NCI-H2171 treated with DMSO at 0.1 percent for 48 hours (cell line): Measurements from ENCODE around the gene SLC2A10.
"Not testable (repeated sequence)": the region's sequence is repeated elsewhere in the genome, so short reads cannot be mapped to it uniquely, and the experiment has no call there.

Experiments
- DNase-seq: peaks from one replicate; lab custom pipeline; 2025; lab: John Stamatoyannopoulos, UW

The SLC2A10 gene

GRCh38 chr20:46709459-46710152 lies at the start of gene SLC2A10:
Gene SLC2A10 (plus strand): TSS chr20:46709649. CDS start chr20:46709737, 88 bp downstream.
- DNase-seq = no peak

DNA sequence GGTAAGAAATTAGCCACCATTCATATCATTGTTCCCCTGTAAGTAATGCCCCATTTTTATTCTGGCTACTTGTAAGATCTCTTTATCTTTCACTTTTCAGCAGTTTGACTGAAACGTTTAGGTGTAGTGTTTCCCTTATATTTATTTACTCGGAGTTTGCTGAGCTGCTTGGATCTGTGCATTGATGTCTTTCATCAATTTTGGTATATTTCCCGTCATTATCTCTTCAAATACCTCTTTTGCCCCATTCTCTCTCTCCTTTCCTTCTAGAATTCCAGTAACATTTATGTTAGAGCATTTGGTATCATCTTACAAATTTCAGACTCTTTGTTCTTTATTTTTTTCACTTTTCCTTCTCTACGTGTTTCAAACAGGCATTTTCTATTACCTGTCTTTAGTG lies 49.0 kb upstream of the SLC2A10 start:
- no peak for DNase-seq

GRCh38 chr20:46661659-46662058 lies 47.8 kb upstream of the SLC2A10 start:
- DNase-seq = no peak

- DNase-seq = no peak
Observed at GRCh38 chr20:46663531-46663930, 45.9 kb upstream of the SLC2A10 start.

DNA sequence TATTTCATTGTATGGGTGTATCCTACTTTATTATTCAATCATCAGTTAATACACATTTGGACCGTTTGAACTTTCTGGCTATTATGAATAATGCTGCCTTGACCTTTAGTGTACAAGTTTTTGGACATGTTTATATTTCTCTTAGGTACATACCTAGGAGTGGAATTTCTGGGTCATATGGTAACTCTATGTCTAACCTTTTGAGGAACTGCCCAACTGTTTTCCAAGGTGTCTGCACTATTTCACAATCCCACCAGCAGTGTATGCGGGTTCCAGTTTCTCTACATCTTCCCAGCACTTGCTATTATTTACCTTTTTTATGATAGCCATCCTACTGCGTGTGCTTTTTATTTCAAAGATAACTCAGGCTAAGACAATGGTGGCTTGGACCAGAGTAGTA lies 43.8 kb upstream of the SLC2A10 start:
- DNase-seq = no peak

GRCh38 chr20:46666306-46666705 lies 43.1 kb upstream of the SLC2A10 start:
- no peak for DNase-seq

GRCh38 chr20:46666818-46667515 lies 42.5 kb upstream of the SLC2A10 start:
- no peak for DNase-seq

DNA sequence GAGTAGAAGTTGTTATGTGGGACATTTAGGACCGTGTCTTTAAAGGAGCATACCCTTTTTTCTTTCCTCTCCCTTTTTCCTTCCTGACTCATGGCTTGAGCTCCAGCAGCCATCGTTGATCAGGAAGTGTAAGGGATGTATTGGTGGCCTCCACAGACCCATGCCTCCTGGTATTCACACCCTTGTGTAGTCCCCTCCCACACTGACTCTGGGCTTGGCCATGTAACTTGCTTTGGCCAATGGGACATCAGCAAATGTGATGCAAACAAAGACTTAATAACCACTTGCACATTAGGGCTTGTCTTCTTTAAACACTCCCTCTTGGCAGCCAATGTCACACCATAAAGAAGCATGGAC lies 39.2 kb upstream of the SLC2A10 start:
- DNase-seq = no peak

DNA sequence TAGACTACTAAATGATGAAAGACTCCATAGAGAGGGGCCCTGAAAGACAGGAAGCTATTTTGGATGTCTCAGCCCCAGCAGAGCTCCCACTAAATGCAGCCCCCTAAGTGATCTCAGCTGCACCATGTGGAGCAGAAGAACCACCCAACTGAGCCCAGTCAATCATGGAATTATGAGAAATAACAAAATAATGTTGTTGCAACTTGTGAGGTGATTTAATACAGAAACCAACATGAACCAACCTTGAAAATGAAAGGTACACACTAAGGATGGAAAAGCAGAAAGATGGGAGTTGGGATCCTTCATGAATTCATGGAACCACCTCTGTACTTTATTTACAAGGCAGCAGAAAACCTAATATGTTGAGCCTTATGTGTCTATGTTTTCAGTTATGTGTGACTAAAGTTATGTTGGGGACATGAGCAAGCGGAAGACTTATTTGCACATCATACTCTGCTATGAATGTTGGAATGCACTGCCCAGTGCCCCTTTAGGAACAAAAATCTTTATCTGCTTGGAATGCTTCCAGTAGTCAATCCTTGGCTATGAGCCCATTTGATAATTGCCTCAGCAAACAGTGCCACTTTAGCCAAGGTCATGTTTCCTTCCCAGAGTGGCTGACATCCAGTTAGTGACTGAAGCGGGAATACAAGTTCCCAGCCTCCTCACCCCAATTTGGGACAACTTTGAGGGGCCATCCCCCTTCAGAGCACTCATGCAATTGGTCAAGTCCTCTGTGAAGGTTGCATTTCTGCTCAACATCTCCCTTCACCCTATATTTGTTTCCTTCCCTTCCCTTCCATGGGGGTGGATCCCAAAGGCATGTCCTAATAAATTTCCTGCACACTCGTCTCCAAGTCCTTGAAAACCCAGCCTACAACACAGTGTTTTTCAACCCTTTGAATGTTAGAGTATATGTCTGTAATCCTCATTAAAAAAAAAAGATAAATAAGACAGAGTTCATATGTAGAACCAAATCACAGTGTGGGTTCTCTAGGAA lies 38.6 kb upstream of the SLC2A10 start:
- no peak for DNase-seq

DNA sequence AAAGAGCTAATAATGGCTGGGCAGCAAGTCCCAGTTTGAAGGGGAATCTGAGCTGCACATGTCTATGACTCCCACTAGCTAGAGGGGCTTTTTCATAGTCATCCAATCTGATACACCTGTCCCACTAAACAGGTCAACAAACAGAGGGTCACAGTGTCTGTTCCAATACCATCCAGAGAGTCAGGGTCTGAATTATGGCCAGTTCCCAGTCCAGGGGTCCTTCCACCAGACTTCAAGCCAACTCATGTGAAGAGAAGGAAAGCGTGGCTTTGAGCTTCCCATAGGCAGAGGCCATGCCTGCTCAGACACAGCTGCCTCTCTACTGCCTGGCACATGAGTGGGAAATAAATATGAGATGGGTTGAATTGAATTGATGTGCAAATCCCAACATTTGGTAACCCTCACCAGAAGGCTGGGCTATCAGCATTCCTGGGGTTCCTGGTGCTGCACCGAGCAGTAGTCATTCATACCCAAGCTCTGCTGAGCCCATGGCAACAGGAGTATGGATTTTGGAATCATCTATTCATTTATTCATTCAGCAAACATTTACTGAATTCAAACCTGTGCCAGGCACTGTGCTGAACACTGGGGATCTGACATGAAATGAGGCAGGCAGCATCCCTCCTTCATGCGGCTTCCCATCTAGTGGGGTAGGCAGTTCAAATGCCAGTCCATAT lies 37.4 kb upstream of the SLC2A10 start:
- no peak for DNase-seq

- no peak for DNase-seq
Observed at GRCh38 chr20:46672543-46673148, 36.8 kb upstream of the SLC2A10 start.

GRCh38 chr20:46673394-46674252 lies 35.8 kb upstream of the SLC2A10 start:
- no peak for DNase-seq

- DNase-seq = no peak
Observed at GRCh38 chr20:46674253-46675083, 35.0 kb upstream of the SLC2A10 start.

GRCh38 chr20:46676649-46677316 lies 32.7 kb upstream of the SLC2A10 start:
- DNase-seq = not testable (repeated sequence)

DNA sequence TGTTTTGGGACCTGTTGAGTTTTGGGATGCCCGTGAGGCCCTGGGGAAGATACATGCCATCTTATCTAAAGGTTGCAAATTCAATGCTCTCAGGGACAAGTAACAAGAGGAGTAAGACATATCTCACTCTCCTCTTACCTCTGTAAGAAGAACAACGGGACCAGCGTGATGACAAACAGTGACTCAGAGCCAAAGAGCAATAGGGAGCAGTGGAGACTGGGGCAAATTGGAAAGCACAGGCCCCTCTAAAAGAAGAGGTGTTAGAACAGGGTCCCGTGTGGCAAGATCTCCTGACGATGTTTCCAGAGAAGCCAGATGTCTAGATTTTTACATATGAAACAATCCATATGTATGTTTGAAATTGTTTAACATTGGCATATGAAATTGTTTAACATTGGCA lies 31.8 kb upstream of the SLC2A10 start:
- no peak for DNase-seq

DNA sequence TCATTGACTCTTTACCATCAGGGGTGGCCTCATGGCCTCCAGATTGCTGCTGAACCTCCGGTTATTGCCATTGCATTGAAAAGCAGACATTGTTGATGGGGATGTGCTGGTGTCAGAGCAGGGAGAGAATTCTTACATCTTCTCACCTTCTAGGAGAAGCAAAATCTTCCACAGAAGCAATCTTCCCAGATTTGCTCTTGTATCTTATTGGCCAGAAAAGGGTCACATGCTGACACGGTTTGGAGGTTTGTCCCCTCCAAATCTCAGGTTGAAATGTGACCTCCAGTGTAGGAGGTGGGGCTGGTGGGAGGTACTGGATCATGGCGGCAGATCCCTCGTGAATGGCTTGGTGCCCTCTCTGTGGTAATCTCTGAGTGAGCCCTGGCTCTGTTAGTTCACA lies 30.9 kb upstream of the SLC2A10 start:
- DNase-seq = no peak

- DNase-seq = no peak
Observed at GRCh38 chr20:46680684-46681031, 28.8 kb upstream of the SLC2A10 start.

- DNase-seq = peak; percentile 73
Observed at GRCh38 chr20:46681032-46681854, 28.2 kb upstream of the SLC2A10 start.
